ENCODE data around the gene TMEM271.

The TMEM271 gene

DNA sequence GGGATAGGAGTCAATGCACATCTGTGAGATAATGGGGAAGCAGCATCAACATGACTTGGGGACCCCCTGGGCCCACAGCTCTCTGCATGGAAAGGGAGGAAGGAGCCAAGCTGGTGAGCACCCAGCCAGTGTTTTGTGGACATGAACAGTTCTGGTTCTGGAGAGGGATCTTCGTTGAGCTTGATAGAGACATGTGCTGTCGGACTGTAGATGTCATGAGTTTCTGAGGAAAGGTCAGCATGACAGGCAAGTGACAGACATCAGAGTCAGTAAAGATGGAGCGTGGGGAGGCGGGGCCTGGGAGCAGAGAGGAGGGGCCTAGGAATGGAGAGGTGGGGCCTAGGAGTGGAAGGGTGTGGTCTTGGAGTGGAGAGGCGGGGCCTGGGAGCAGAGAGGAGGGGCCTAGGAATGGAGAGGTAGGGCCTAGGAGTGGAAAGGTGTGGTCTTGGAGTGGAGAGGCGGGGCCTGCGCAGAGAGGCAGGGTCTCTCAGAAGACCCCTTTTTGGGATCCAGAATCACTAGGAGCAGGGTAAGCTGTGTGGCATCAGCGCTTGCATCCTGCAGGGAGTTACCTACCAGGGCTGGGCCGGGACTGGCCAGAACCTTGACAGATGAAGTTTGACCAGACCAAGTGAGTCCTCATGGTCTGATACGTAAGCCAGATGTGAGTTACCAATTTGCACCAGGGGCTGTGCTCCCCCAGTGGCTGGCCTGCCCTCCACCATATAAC, 43.3 kb downstream of the TMEM271 start:
- DNase-seq (ENCODE audit: low spot score): no peak

DNA sequence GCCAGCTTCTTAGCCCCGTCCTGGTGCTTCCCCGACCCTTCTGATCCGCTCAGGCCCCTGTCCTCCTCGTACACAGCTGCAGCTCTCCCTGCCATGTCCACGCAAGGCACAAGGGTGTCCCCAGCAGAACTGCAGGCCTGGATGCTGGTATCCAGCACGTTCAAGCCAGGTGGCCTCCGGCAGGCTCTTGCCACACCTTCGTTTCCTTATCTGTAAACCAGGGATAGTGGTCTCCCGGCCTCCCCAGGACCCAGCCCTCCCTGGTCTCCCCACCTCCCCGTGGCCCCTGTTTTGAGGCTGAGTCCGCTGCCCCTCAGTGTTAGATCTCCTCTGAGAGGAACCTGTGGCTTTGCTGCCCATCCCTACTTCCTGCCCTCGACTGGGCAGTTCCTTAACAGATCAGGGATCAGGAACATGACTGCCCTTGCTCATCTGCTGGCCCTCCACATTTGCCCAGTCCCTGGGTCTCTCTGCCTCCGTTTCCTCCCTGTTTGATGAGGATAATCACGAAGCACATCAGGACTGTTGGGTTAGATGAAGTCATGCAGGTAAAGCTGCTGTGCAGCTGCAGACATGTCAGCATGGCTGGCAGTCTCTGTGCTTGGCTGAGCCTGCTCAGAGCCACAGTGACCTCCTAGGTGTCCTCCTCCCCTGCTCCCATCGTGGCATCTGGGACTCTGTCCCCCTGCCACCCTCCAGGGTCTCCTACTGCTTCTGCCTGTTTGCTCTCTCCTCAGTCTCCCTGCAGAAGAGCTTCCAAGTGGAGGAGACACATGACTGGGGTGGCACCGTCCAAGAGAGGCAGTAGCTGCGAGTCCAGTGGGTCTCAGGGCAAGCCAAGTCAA, 44.2 kb downstream of the TMEM271 start:
- no peak for DNase-seq (ENCODE audit: low spot score)

DNA sequence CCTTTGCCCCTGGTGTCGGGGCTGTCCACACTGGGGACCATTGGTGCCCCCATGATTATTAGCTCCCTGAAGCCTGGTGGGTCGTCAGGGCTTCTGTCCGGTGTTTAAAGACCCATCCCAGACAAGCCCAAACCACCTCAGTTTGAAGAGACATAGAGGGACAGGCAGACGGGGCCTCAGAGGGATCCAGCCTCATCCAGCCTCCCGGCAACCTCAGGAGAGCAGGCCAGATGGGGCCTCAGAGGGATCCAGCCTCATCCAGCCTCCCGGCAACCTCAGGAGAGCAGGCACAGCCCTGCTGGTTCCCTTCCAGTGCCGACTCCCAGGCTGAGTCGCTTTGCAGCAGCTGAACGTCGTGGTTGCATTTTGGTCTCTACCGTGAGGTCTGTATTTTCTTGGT, 45.0 kb downstream of the TMEM271 start:
- DNase-seq (ENCODE audit: low spot score): no peak

DNA sequence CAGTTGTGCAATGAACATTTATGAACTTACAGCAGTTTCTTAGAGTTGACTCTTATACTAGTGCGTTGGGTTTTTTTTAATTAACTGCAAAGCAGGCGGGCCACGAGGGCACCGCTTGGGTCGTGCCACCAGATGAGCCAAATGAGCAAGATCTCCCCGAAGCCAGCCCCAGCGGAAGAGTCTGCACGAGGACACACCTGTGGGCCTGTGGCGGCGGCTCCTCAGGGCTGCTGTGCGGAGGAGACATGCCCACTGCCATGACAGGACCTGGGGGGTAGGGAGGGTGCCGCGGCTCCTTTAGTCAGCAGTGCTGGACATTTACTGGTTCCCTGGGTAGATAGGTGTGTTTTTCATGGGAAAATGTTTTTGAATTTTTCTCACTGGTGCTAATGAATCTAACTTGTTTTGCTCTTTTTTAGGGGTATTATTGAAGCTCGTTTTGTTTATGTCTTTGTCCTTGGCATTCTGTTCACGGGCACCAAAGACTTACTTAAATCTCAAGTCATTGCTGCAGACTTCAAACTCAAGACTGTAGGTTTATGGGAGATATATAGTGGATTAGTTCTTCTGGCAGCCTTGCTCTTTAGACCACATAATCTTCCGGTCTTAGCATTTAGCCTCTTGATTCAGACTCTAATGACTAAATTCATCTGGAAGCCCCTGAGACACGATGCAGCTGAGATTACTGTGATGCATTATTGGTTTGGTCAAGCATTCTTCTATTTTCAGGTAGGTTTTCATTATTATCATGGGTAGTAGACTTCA, 45.9 kb downstream of the TMEM271 start:
- no peak for DNase-seq (ENCODE audit: low spot score)

DNA sequence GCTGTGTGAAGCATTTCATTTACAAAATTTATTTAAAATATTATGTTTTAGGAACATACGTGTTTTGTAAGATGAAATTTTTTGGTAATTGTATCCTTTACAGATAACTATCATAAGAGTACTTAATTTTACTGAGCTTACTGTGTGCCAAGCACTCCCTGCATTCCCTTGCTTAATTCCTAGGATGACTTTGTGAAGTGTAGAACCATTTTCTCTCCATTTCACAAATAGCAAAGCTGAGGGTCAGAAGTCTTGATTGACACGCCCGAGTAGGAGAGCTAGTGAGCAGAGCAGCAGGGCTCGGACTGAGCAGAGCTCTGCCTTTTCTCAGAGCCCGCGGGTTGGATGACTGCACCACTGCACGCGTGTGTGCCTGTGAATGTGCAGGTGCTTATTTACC, 46.5 kb downstream of the TMEM271 start:
- no peak for DNase-seq (ENCODE audit: low spot score)

DNA sequence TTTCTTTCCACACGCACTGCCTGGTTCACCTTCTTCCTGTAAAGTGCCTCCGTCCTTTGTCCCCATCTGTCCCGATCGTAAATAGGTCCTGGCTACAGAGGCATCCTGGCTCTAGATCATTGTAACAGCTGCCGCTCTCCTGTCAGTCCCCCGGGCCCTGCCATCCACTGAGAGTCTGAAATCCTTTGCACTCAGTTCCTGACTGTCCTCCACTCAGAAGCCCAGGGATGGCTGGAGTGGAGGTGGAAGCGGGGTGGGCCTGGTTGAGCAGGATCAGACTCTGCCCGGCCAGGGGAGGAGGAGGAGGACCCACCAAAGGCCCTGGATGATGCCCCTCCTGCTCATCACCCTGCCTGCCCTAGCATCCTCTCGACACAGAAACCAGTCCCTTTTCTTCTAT, 47.3 kb downstream of the TMEM271 start:
- no peak for DNase-seq (ENCODE audit: low spot score)

DNA sequence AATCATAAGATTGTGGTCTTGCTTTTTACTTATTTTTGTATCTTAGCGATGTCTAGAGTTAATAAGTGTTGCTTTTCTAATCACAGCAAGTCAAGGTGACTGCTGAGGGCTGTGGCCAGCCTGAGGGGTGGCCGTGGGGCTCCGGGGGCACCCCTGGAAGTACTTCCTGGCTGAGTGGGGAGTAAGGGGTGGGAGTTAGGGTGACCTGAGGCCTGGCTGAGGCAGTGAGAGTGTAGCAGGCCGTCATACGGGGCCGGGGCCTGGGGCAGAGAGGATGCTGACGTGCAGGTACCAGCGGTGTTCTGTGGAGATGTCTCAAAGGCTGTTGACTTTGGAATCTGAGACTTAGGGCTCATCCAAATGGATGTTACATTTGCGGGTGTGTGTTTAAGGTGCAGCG, 47.8 kb downstream of the TMEM271 start:
- no peak for DNase-seq (ENCODE audit: low spot score)

DNA sequence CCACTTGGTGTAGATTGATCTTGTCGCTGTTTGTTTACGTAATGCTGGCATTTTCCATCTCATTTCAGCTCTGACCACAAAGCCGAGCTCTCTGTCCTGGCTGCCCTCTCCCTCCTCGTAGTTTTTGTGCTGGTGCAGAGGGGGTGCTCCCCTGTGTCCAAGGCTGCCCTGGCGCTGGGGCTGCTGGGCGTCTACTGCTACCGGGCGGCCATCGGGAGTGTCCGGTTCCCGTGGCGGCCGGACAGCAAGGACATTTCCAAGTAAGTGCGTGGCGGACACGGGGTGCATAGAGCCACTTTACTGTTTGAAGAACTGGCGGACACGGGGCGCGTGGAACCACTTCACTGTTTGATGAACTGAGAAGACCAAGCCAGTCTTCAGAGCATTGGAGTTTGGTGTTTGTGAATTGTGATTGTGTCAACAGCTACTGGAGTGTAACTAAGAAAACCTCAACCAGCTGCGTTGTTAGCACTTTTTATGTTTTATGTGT, 49.1 kb downstream of the TMEM271 start:
- DNase-seq (ENCODE audit: low spot score): no peak

DNA sequence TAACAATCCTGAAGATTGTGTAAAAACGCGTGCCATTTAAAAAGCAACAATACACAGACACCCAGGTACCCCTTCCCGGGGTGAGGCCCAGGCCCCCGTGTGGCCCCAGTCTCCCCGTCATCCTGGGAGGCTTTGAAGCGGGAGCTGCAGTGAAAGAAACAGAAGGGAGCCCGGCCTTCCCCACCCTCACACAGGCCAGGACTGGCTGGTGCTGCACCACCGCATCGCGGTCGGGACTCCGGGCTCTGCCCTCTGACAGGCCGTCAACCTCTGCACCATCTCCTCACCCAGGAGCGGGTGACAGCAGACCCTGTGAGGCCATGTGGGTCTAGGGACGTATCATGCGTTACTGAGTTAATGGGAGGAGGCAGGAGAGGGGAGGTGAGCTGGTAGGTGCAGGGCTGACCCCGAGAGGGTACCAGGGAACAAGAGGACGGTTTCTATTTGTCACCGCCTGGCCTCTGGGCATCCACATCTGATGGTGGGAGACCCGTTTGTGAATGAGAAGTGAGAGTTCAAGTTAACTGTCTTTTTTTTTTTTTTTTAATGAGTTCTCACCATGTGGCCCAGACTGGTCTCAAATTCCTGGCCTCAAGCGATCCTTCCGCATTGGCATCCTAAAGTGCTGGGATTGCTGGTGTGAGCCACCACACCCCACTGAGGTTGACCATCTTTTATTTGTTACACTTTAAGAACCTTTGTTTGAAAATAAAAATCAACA, 49.7 kb downstream of the TMEM271 start:
- no peak for DNase-seq (ENCODE audit: low spot score)

DNA sequence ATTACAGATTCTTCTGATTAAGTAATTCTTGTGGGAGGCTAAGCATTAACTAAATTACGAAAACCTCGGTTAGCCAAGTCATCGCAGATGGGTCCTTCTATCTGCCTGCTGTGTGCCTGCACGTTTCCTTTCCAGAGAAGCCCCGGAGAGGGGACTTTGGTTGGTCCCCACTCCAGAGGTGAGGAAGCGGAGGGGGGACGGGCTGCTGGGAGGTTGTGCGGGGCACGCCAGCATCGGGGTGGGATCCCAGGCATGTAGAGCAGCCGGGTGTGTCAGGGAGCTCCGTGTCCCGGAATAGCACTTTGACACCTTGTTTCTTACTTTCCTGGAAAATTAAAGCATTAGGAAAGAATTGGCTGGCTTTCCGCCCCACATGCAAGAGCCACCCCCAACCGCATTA, 50.4 kb downstream of the TMEM271 start:
- no peak for DNase-seq (ENCODE audit: low spot score)

DNA sequence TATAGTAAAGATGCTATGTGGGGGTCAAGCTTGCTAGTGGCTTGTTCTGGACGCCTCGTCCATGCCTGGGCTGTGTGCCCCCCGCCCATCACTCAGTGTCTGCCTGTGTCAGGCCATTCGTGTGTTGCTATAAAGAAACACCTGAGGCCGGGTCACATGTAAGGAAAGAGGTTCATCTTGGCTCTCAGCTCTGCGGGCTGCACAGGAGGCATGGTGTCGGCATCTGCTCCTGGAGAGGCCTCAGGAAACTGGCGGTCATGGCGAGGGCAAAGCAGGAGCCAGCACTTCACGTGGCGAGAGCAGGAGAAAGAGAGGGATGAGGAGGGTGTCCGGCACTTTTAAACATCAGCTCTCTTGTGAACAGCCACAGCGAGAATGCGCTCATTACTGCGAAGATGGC, 51.9 kb downstream of the TMEM271 start:
- DNase-seq (ENCODE audit: low spot score): no peak

All from globus pallidus (tissue), 1 donor.